Activated CD4-positive, alpha-beta memory T cell treated with anti-CD3 and anti-CD28 coated beads, Interleukin-2, amount 10 ng/mL, durations not matched to agents 7 days and 5 days (primary cell): Measurements from ENCODE around the gene SGO2. TPM values are rescaled to one million over a fixed set of nuclear protein-coding genes. Genes with fewer than 3 reads are reported as not detected.

Experiments used
- CTCF ChIA-PET: fragments of 350-600 bp; sonication (Branson Sonifier 250); formaldehyde crosslinking; loops from one replicate; lab custom pipeline; 2021; ENCODE audit warnings: antibody characterized with exemption, inconsistent platforms; lab: Charles Lee
- POLR2A ChIA-PET: fragments of 350-600 bp; sonication (Branson Sonifier 250); formaldehyde crosslinking; loops from one replicate; lab custom pipeline; 2021; ENCODE audit warnings: antibody characterized with exemption; lab: Charles Lee
- DNase-seq: peaks from one replicate; pipeline ENCODE4 v3.0.0-alpha.2; 2020
- H3K27ac Mint-ChIP-seq: one replicate; pipeline ENCODE4 v1.8.0; 2021; ENCODE audit warnings: mild to moderate bottlenecking, mixed read lengths
- H3K27me3 Mint-ChIP-seq: one replicate; pipeline ENCODE4 v1.8.0; 2021; ENCODE audit warnings: mixed read lengths
- H3K36me3 Mint-ChIP-seq: one replicate; pipeline ENCODE4 v1.8.0; 2021; ENCODE audit warnings: low read depth, mixed read lengths
- H3K4me1 Mint-ChIP-seq: one replicate; pipeline ENCODE4 v1.8.0; 2021; ENCODE audit warnings: mixed read lengths
- H3K4me3 Mint-ChIP-seq: one replicate; pipeline ENCODE4 v1.8.0; 2021; ENCODE audit warnings: mild to moderate bottlenecking, mixed read lengths
- H3K9me3 Mint-ChIP-seq: one replicate; pipeline ENCODE4 v1.8.0; 2021; ENCODE audit warnings: mixed read lengths
- total RNA-seq, 2 experiments: library from RNA; stranded (reverse); gene quantifications; one replicate each; pipeline ENCODE4 v1.2.3, GENCODE V29; 2021

Gene SGO2
- total RNA-seq, 2 experiments from 2014 or later, result 44.2 to 45.3 TPM

DNA sequence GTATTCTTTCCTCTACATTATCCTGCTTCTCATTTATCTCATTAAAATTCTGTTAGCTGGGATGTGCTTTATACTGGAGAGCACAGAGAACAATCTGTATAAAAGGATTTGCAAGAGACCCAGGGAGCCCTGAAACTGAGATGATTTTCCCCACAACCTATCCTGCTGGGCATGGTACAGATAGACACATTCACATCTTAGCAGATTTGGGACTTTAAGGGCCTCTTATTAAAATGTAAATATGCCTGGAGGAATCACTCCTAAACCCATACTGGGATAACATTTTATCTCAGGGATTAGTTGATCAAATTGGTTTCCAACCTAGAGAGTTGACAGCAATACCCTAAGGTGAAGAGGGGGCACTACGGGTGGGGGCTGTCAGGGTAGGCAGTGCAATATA lies 105.3 kb downstream of the SGO2 start:
- CTCF ChIA-PET, result no interaction called here

More for the DNA sequence above, 105.3 kb downstream of the SGO2 start:
- Mint-ChIP-seq H3K4me1 (no peaks in the 10 kb centered on the region), H3K9me3 (no peaks in the 10 kb centered on the region), H3K4me3 (no peak overlapping the region), H3K36me3 (no peaks in the 10 kb centered on the region), H3K27ac (no peak overlapping the region), H3K27me3 (peaks cover 46% of the 10 kb centered on the region)
- DNase-seq, result no peak
- POLR2A ChIA-PET, result no interaction called here

Other genes with a start within 250 kb of the SGO2 start
- gene SPATS2L, start 219.5 kb upstream of the SGO2 start, total RNA-seq, result 10 to 100 TPM; 79.0 to 82.3 TPM
- gene KCTD18, start 16.1 kb upstream of the SGO2 start, total RNA-seq, result 10 to 100 TPM; 17.5 to 18.8 TPM
- gene AOX1, start 59.8 kb downstream of the SGO2 start, total RNA-seq, result under 1 TPM; 0.05 to 0.15 TPM